Activated T-cell treated with anti-CD3 and anti-CD28 coated beads for 1 hour (primary cell): Measurements from ENCODE around the gene GGCX.
A peak's percentile ranks its signal among the peaks of the same experiment; 100 is the strongest.
"Not testable (repeated sequence)": the region's sequence is repeated elsewhere in the genome, so short reads cannot be mapped to it uniquely, and the experiment has no call there.

Experiments used
- DNase-seq: peaks from one replicate; pipeline ENCODE4 v3.0.0-alpha.2; 2020; ENCODE audit warnings: low read depth

Gene GGCX

DNA sequence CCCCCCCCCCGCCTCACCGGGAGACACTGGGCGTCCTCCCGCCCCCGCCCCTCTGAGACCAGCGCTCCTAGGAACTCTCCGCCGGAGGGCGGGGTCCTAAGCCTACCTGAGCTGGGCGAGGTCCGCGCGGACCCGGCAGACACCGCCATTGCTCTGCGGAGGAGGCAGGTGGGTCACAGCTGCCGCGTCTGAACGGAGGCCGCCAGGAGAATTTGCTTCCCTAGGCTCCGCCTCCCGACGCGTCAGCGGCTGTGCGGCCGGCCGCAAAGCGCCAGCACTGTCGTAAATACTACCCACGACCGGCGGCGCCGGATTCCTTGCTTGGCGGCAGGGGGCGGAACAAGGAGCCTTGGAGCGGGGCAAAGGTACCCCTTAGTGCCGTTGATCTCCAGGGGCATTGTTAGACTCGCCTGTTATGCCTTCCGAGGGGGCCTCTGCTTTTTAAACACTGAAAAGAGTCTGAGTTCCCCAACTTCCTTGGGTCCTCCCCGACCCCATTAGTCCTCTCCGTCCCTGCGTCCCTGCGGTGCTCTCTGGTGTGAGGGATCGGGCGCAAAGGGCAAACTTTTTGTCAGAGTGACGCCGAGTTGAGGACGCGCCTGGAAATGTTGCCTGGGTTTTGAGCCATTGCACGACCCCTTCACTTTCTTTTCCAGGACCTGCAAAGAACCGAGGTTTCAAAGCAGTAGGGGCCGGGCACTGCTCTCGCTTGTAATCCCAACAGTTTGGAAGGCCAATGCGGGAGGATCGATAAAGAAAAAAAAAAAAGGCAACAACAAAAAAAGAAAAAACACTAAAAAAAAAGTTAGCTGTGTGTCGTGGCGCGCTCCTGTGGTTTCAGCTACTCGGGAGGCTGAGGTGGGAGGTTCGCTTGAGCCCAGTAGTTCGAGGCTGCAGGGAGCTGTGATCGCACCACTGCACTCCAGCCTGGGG is at the start of gene GGCX:
Gene GGCX (minus strand): TSS at position 214 of the 933 bp plus-strand sequence. CDS start 65 bp downstream, at position 149.
- peak; percentile 90 for DNase-seq

DNA sequence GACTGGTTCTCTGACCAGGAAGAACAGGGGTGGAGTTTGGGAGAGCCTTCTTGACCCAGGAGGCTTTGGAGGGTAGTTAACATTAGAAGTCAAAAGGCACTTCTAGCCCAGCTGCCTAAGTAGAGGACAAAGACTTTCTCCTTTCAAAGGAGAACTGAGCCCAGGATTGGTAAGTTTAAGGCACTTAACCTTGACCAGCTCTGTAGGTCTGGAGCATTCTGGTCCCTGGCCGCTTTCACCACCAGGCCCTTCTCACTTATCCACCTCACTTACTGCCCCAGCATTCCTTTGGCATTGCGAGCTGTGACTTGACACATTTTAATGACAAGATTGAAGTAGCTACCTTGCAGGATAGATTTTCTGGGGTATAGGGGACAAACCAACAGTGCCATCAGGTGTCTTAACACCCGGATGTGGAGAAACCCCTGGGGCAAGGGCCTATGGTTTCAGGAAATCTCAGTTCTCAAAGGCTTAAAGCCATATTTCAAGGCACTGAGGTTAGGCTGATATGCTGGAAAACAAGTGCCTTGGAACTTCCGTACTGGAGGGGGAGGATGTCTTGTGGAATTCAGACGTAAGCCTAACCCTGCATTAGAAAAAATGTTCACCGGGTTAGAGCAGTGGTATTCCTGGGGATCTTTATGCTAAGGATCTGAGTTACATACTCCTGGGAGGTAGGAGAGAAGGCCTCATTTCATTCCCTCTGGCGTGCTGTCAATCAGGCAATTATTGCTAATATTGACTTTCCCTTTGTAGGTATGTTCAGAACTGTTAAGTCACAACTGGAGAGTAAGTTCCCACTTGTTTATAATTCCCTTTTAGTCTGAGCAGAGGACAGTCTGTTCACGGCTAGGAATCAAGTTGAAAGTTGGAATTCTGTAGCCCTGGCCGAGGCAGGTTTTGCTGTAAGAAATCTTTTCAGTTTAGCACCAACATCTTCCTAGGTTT is 46.2 kb upstream of the GGCX start:
- no peak for DNase-seq

- no peak for DNase-seq
Measured at GRCh38 chr2:85606116-85606455, 44.8 kb upstream of the GGCX start.

DNA sequence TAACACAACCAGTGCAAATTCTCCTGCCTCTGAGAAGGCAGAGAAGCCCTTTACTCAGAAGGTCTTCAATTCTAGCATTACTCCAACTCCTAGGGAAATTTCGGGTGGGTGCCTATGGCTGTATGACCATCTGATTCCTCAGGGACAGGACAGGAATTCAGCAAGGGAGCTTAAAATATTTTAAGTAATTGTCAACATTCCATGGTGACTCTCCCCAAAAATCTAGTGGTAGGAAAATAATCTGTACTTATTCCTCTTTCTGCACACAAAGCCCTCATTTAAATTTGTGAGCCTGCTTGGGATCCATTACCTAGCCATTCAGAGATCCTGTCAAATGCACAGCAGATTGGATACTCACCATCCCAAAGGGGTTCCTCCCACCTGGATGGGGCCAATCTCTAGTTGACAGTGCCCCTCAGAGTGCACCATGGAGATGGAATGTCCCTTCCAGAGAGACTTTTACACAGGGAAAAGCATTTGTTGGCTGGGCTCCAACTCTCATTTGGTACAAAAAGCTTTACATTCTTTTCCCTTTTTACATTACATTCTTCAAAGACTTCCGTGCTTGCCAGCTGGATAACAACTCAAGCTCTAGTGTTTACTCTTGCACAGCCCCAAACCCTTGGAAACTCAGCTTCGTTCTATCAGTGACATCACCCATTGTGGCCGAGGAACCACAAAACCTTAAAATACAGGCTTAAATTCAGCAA is 44.3 kb upstream of the GGCX start:
- DNase-seq = no peak

GRCh38 chr2:85604568-85605339 is 43.5 kb upstream of the GGCX start:
- no peak for DNase-seq

DNA sequence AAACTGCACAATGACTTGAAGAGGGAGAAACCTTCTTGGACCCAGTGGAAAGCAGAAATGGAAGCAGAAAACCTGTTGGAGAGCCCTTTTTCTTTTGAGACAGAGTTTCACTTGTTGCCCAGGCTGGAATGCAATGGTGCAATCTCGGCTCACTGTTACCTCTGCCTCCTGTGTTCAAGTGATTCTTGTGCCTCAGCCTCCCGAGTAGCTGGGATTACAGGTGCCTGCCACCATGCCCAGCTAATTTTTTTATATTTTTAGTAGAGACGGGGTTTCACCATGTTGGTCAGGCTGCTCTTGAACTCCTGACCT is 42.8 kb upstream of the GGCX start:
- not testable (repeated sequence) for DNase-seq

DNA sequence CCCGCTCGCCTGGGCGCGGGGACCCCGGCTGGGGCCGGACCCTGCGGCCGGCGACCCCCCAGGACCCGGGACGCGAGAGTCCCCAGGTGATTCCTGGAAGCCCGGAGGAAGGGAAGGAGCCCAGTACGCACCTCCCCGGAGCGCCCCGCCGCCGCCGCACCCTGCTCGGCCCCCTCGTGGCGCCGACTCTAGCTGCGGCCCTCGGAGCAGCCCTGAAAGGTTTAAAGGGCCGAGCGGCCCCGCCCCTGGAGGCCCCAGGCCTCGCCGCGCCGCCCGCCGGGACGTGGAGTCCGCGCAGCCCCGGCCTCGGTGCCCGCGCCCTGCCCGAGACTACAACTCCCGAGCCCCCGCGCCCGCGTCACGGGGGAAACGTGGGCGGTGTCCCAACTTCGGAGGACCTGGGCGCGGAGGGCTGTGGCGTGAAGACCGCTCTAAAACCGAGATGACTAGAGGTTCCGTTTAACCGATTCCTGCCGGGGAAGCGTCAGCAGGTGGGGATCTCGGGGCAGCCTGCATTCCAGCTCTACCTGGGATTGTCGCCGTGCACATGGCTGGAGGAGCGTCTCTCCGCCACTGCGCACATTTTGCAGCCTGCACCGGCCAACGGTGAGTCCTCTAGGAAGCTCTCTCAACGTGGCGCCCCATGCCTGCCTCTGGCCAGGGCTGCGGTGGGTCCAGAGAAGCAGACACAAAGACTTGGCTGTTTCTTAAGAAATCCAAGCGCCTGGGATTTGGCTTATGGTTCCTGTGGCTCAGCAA is 41.4 kb upstream of the GGCX start, which contains the start of gene TMEM150A:
Gene TMEM150A (minus strand): TSS at position 223 of the 759 bp plus-strand sequence. CDS start 750 bp downstream, outside the sequence.
- DNase-seq = peak; percentile 77

DNA sequence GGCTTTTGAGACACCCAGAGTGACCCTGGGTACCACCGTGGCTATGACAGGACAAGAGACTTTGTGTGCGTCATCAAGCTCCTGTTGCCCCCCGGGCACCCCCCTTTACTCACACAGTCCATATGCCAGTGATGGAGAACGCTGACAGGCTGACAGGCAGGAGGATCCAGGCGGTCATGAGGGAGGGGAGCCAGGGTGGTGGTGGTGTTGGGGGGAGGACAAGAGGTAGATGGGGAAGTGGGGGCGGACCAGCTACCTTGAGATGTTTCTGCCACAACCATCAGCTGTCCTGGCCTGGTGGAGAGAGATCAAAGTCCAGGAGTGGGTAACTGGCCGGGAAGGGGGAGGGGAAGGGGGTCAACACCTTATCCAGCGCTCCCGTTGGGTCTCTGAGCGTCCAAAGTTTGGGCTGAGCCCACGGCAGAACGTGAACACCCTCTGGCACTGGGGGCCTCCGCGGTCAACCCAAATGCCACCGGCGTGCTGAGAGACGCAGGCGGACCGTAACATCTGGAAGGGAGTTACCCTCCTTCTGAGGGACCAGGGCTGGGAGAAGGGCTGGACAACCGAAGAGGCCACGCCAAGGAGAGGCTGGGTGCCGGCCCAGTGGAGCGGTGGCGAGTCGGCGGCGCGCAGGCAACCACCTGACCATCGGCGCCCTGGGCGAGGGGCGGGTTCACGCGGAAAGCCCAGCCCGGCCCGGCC is 40.6 kb upstream of the GGCX start:
- DNase-seq = no peak

GRCh38 chr2:85600951-85601770 is 39.9 kb upstream of the GGCX start:
- DNase-seq = no peak

- no peak for DNase-seq
Measured at GRCh38 chr2:85600235-85600575, 38.9 kb upstream of the GGCX start.

DNA sequence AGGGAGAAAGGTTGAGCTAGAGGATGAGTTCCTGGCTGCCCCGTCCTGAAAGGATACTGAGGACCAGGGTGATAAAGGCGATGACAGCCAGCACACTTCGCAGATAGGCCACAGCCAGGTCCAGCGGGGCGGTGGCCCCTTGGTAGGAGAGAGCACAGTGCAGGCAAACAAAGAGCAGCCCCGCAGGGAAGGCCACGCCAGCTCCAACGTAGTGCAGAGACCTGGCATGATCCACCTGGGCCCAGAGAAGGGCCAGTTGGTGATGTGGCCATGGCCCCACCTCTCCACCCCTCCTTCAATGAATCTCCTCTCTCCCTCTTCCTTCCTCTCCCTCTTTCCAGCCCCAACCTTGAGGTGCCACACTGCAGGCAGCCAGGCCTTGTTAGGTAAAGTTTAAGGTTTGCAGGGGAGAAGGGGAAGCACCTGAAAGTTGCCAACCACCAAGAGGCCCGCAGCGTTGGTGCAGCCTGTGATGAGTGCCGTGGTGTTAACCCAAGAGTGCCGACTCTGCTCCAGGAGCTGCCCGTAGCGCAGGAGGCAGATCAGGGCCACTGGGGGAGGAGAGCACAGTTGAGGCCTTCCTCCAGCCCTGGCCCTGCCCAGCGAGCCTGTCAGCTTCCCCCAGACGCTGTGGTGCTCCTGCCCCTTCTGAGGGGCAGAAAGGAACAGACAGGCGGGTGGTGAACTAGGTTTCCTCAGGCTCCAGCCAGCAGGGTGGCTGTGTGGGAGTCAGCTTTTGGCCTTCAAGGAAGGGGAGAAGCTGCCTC is 38.4 kb upstream of the GGCX start:
- DNase-seq = no peak

- DNase-seq = no peak
Measured at GRCh38 chr2:85598594-85599340, 37.5 kb upstream of the GGCX start.

DNA sequence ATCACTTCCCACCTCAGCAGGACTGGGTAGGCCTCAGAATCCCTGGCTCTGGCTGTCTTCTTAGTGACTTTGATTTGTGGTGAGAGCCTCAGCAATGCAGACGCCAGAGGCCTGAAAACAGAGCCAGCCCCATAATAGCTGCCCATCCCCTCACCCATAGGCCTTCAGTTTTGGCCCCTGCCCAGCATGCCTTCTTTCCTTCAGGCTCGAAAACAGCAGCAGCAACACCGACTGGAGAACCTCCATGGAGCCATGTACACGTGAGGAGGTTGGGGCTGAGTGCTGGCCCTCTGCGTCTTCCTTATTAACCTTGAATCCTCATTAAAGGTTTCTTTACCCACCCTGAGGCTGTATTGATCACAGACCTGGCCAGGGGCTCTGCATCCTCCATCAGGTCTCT is 35.9 kb upstream of the GGCX start:
- DNase-seq = no peak

- DNase-seq = no peak
Measured at GRCh38 chr2:85596486-85597143, 35.3 kb upstream of the GGCX start.

- no peak for DNase-seq
Measured at GRCh38 chr2:85596026-85596333, 34.7 kb upstream of the GGCX start.

GRCh38 chr2:85595301-85596025 is 34.2 kb upstream of the GGCX start, which contains the start of gene RNF181:
Gene RNF181 (plus strand): TSS chr2:85595745. CDS start chr2:85595764, 19 bp downstream.
- DNase-seq = peak; percentile 77
